Colonic mucosa (tissue), 4 donors: Measurements from ENCODE around the gene FRA10AC1. TPM values are rescaled to one million over a fixed set of nuclear protein-coding genes. Genes with fewer than 3 reads are reported as not detected.
A peak's percentile ranks its signal among the peaks of the same experiment; 100 is the strongest.
"Not testable (repeated sequence)": the region's sequence is repeated elsewhere in the genome, so short reads cannot be mapped to it uniquely, and the experiment has no call there.

Experiments
- DNase-seq: peaks from one replicate; pipeline ENCODE4 v3.0.0-alpha.2; 2020
- H3K27ac ChIP-seq: fragments of 200-600 bp; one replicate; pipeline ENCODE4 v1.8.0; 2021
- H3K27me3 ChIP-seq: fragments of 200-600 bp; one replicate; pipeline ENCODE4 v1.8.0; 2021
- H3K36me3 ChIP-seq: fragments of 200-600 bp; one replicate; pipeline ENCODE4 v1.8.0; 2021
- H3K4me1 ChIP-seq: fragments of 200-600 bp; one replicate; pipeline ENCODE4 v1.8.0; 2021; ENCODE audit warnings: mild to moderate bottlenecking
- H3K4me3 ChIP-seq: fragments of 200-600 bp; one replicate; pipeline ENCODE4 v1.8.0; 2021
- H3K9ac ChIP-seq, 2 donors: one replicate each; pipeline ENCODE4 v1.7.0; 2013; ENCODE audit warnings: control low read depth in 2 of 2, low read depth in 2 of 2, low read length in 2 of 2
- H3K9me3 ChIP-seq: fragments of 200-600 bp; one replicate; pipeline ENCODE4 v1.8.0; 2021
- CTCF ChIP-seq: fragments of 200-600 bp; IDR thresholded peaks from one replicate; pipeline ENCODE4 v1.8.0; 2022; ENCODE audit warnings: antibody characterized with exemption, mild to moderate bottlenecking
- intact Hi-C: fragments of 100-400 bp; cut with DNase I; formaldehyde crosslinking; loops from one replicate; pipeline ENCODE4 v1.14.1; 2022
- total RNA-seq, 2 donors: library from RNA; stranded (reverse); fragmentation: NEBNext Ultra II Directional in 1 of 2; extraction: Animal tissue kit (Norgen Biotek cat#: 25700) in 1 of 2; gene quantifications; one replicate each; pipeline ENCODE4 v1.2.1, GENCODE V29; 2021
- donor health status: healthy.
- donor health status: DM: no; HTN: no; CAD: no.
- donor health status: DM: no; HTN: no; CAD: no.

FRA10AC1 gene
- total RNA-seq, 2 donors from 2014 or later, result 13.5 to 19.4 TPM

GRCh38 chr10:93703841-93704240 is 1.4 kb upstream of the FRA10AC1 start:
- H3K36me3 ChIP-seq, result no peaks in the 10 kb centered on the region
- peaks cover 8% of the 10 kb centered on the region for H3K4me1 ChIP-seq
- no peak overlapping the region for H3K4me3 ChIP-seq
- no peak for DNase-seq
- H3K9me3 ChIP-seq, result no peaks in the 10 kb centered on the region
- no peak overlapping the region for H3K27ac ChIP-seq
- H3K27me3 ChIP-seq, result no peaks in the 10 kb centered on the region
- no peak overlapping the region for H3K9ac ChIP-seq
- intact Hi-C loops, result loop anchor here (5.0 kb wide), 1 partner anchor 113 kb away; no protein-coding TSS in a partner anchor
- TF ChIP-seq CTCF, result no peak

GRCh38 chr10:93703066-93703465 is 674 bp upstream of the FRA10AC1 start:
- peak; percentile 21 for DNase-seq
- H3K27ac ChIP-seq, result peak overlapping the region; percentile 76
- intact Hi-C loops, result loop anchor here (5.0 kb wide), 1 partner anchor 114 kb away; no protein-coding TSS in a partner anchor
- peak overlapping the region; percentile 60 to 74 for H3K9ac ChIP-seq
- H3K9me3 ChIP-seq, result no peaks in the 10 kb centered on the region
- peaks cover 8% of the 10 kb centered on the region for H3K4me1 ChIP-seq
- TF ChIP-seq CTCF, result no peak
- peaks cover 2% of the 10 kb centered on the region for H3K36me3 ChIP-seq
- no peaks in the 10 kb centered on the region for H3K27me3 ChIP-seq
- peak overlapping the region; percentile 61 for H3K4me3 ChIP-seq

GRCh38 chr10:93701866-93702209 is 554 bp downstream of the FRA10AC1 start:
- intact Hi-C loops, result loop anchor here (5.0 kb wide), 1 partner anchor 115 kb away; no protein-coding TSS in a partner anchor
- H3K9me3 ChIP-seq, result no peaks in the 10 kb centered on the region
- TF ChIP-seq CTCF, result no peak

GRCh38 chr10:93697207-93697606 is 5.2 kb downstream of the FRA10AC1 start:
- no peak for TF ChIP-seq CTCF
- DNase-seq, result no peak
- Histone ChIP-seq H3K27me3 (no peaks in the 10 kb centered on the region), H3K36me3 (peaks cover 3% of the 10 kb centered on the region), H3K4me3 (no peak overlapping the region), H3K9me3 (no peaks in the 10 kb centered on the region), H3K27ac (no peak overlapping the region), H3K4me1 (peaks cover 8% of the 10 kb centered on the region), H3K9ac (no peak overlapping the region)
- intact Hi-C loops, result no loop called here

More at GRCh38 chr10:93701866-93702209, 554 bp downstream of the FRA10AC1 start:
- H3K4me1 ChIP-seq, result peaks cover 8% of the 10 kb centered on the region
- H3K27me3 ChIP-seq, result no peaks in the 10 kb centered on the region
- H3K27ac ChIP-seq, result peak overlapping the region; percentile 76
- H3K9ac ChIP-seq, result peak overlapping the region; percentile 68 to 81
- peak overlapping the region; percentile 61 for H3K4me3 ChIP-seq
- peak; percentile 21 for DNase-seq
- peaks cover 3% of the 10 kb centered on the region for H3K36me3 ChIP-seq

DNA sequence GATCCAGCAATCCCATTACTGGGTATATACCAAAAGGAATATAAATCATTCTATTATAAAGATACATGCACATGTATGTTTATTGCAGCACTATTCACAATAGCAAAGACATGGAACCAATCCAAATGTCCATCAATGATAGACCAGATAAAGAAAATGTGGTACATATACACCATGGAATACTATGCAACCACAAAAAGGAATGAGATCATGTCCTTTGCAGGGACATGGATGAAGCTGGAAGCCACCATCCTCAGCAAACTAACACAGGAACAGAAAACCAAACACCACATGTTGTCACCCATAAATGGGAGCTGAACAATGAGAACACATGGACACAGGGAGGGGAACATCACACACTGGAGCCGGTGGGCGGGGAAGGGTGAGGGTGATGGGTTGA is 5.8 kb downstream of the FRA10AC1 start:
- DNase-seq, H3K27ac ChIP-seq, H3K27me3 ChIP-seq, H3K9me3 ChIP-seq, H3K4me1 ChIP-seq, intact Hi-C loops, H3K36me3 ChIP-seq, H3K9ac ChIP-seq, H3K4me3 ChIP-seq: not testable (repeated sequence)

DNA sequence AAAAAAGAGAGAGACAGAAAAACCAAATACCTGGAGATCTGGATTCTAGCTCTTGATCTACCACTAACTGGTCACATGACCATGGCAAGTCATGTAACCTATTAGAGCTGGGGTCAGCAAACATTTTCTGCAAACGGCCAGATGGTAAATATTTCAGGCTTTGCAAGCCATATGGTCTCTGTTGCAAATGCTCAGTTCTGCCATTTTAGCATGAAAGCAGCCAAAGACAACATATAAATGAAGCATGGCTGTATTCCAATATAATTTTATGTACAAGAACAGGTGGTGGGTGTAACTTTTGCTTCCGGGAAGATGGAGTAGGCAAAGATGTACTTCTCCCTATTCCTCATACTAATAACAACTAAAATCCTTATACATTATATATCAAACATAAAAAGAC is 6.7 kb downstream of the FRA10AC1 start:
- no peak overlapping the region for H3K27ac ChIP-seq
- no peaks in the 10 kb centered on the region for H3K9me3 ChIP-seq
- H3K27me3 ChIP-seq, result no peaks in the 10 kb centered on the region
- H3K36me3 ChIP-seq, result peaks cover 3% of the 10 kb centered on the region
- H3K4me3 ChIP-seq, result no peak overlapping the region
- no peaks in the 10 kb centered on the region for H3K4me1 ChIP-seq
- no peak for TF ChIP-seq CTCF
- H3K9ac ChIP-seq, result no peak overlapping the region
- intact Hi-C loops, result no loop called here
- no peak for DNase-seq
